Colonic mucosa (tissue), 4 donors: ENCODE results near the gene OGT. TPM values are rescaled to one million over a fixed set of nuclear protein-coding genes. Genes with fewer than 3 reads are reported as not detected.

Experiments
- DNase-seq: peaks from one replicate; pipeline ENCODE4 v3.0.0-alpha.2; 2020
- H3K27ac ChIP-seq: fragments of 200-600 bp; one replicate; pipeline ENCODE4 v1.8.0; 2021
- H3K27me3 ChIP-seq: fragments of 200-600 bp; one replicate; pipeline ENCODE4 v1.8.0; 2021
- H3K36me3 ChIP-seq: fragments of 200-600 bp; one replicate; pipeline ENCODE4 v1.8.0; 2021
- H3K4me1 ChIP-seq: fragments of 200-600 bp; one replicate; pipeline ENCODE4 v1.8.0; 2021; ENCODE audit warnings: mild to moderate bottlenecking
- H3K4me3 ChIP-seq: fragments of 200-600 bp; one replicate; pipeline ENCODE4 v1.8.0; 2021
- H3K9ac ChIP-seq, 2 donors: one replicate each; pipeline ENCODE4 v1.7.0; 2013; ENCODE audit warnings: control low read depth in 2 of 2, low read depth in 2 of 2, low read length in 2 of 2
- H3K9me3 ChIP-seq: fragments of 200-600 bp; one replicate; pipeline ENCODE4 v1.8.0; 2021
- CTCF ChIP-seq: fragments of 200-600 bp; IDR thresholded peaks from one replicate; pipeline ENCODE4 v1.8.0; 2022; ENCODE audit warnings: antibody characterized with exemption, mild to moderate bottlenecking
- intact Hi-C: fragments of 100-400 bp; cut with DNase I; formaldehyde crosslinking; loops from one replicate; pipeline ENCODE4 v1.14.1; 2022
- total RNA-seq, 2 donors: library from RNA; stranded (reverse); fragmentation: NEBNext Ultra II Directional in 1 of 2; extraction: Animal tissue kit (Norgen Biotek cat#: 25700) in 1 of 2; gene quantifications; one replicate each; pipeline ENCODE4 v1.2.1, GENCODE V29; 2021
- donor health status: healthy.
- donor health status: DM: no; HTN: no; CAD: no.
- donor health status: DM: no; HTN: no; CAD: no.

Gene OGT
- total RNA-seq, 2 donors from 2014 or later, result 75.0 to 80.6 TPM

- TF ChIP-seq CTCF, result no peak
- H3K9ac ChIP-seq, result no peak overlapping the region
- no peak for DNase-seq
- no peaks in the 10 kb centered on the region for H3K36me3 ChIP-seq
- H3K9me3 ChIP-seq, result no peaks in the 10 kb centered on the region
- H3K4me3 ChIP-seq, result no peak overlapping the region
- intact Hi-C loops, result no loop called here
- H3K27ac ChIP-seq, result no peak overlapping the region
- no peaks in the 10 kb centered on the region for H3K27me3 ChIP-seq
- H3K4me1 ChIP-seq, result no peaks in the 10 kb centered on the region
Measured at GRCh38 chrX:71514367-71515037, 18.4 kb upstream of the OGT start.

- intact Hi-C loops, result no loop called here
- Histone ChIP-seq H3K27me3 (no peaks in the 10 kb centered on the region), H3K4me3 (no peak overlapping the region), H3K36me3 (no peaks in the 10 kb centered on the region), H3K4me1 (no peaks in the 10 kb centered on the region), H3K9me3 (no peaks in the 10 kb centered on the region), H3K9ac (no peak overlapping the region), H3K27ac (no peak overlapping the region)
- TF ChIP-seq CTCF, result no peak
- no peak for DNase-seq
Measured at GRCh38 chrX:71515038-71515396, 17.9 kb upstream of the OGT start.

GRCh38 chrX:71525316-71525715 lies 7.6 kb upstream of the OGT start:
- intact Hi-C loops, result no loop called here
- H3K27ac ChIP-seq, result no peak overlapping the region
- no peak for TF ChIP-seq CTCF
- H3K9me3 ChIP-seq, result no peaks in the 10 kb centered on the region
- no peak for DNase-seq
- no peaks in the 10 kb centered on the region for H3K4me1 ChIP-seq
- no peak overlapping the region for H3K4me3 ChIP-seq
- no peaks in the 10 kb centered on the region for H3K36me3 ChIP-seq
- no peaks in the 10 kb centered on the region for H3K27me3 ChIP-seq
- no peak overlapping the region for H3K9ac ChIP-seq

GRCh38 chrX:71532078-71532752 lies 689 bp upstream of the OGT start:
- Histone ChIP-seq H3K4me3 (peak overlapping the region; percentile 53), H3K36me3 (no peaks in the 10 kb centered on the region), H3K4me1 (no peaks in the 10 kb centered on the region), H3K27me3 (no peaks in the 10 kb centered on the region), H3K9ac (peak overlapping the region; percentile 33 to 81), H3K27ac (peak overlapping the region; percentile 82), H3K9me3 (no peaks in the 10 kb centered on the region)
- DNase-seq, result peak; percentile 42
- intact Hi-C loops, result no loop called here
- no peak for TF ChIP-seq CTCF

GRCh38 chrX:71533516-71533850 lies 579 bp downstream of the OGT start:
- no peak for DNase-seq
- no peak for TF ChIP-seq CTCF
- H3K9ac ChIP-seq, result peak overlapping the region; percentile 81 to 86
- peak overlapping the region; percentile 82 for H3K27ac ChIP-seq
- H3K9me3 ChIP-seq, result no peaks in the 10 kb centered on the region
- intact Hi-C loops, result no loop called here
- H3K4me3 ChIP-seq, result peak overlapping the region; percentile 53
- H3K27me3 ChIP-seq, result no peaks in the 10 kb centered on the region
- no peaks in the 10 kb centered on the region for H3K36me3 ChIP-seq
- no peaks in the 10 kb centered on the region for H3K4me1 ChIP-seq
